CD4-positive, alpha-beta T cell treated with Interferon alpha-2 for 1 hour (primary cell): ENCODE results near the gene ESD.
"Not testable (repeated sequence)": the region's sequence is repeated elsewhere in the genome, so short reads cannot be mapped to it uniquely, and the experiment has no call there.

Source experiments
- DNase-seq, 2 donors: peaks; one replicate each; pipeline ENCODE4 v3.0.0-alpha.2; 2020 to 2022

ESD gene

GRCh38 chr13:46783504-46783903 is 13.5 kb downstream of the ESD start:
- no peak for DNase-seq

- DNase-seq, result no peak
Measured at GRCh38 chr13:46782691-46783090, 14.3 kb downstream of the ESD start.

- no peak for DNase-seq
Measured at GRCh38 chr13:46782066-46782465, 14.9 kb downstream of the ESD start.

GRCh38 chr13:46778890-46779289 is 18.1 kb downstream of the ESD start:
- no peak for DNase-seq

GRCh38 chr13:46778095-46778494 is 18.9 kb downstream of the ESD start:
- DNase-seq, result no peak

GRCh38 chr13:46775385-46776107 is 21.4 kb downstream of the ESD start:
- DNase-seq, result no peak

- DNase-seq, result no peak
Measured at GRCh38 chr13:46773541-46773940, 23.4 kb downstream of the ESD start.

GRCh38 chr13:46771693-46772092 is 25.3 kb downstream of the ESD start:
- no peak for DNase-seq

GRCh38 chr13:46769925-46770324 is 27.0 kb downstream of the ESD start:
- not testable (repeated sequence) for DNase-seq

GRCh38 chr13:46761866-46762265 is 35.1 kb downstream of the ESD start:
- DNase-seq, result no peak

GRCh38 chr13:46761174-46761573 is 35.8 kb downstream of the ESD start:
- no peak for DNase-seq

GRCh38 chr13:46759846-46760245 is 37.1 kb downstream of the ESD start:
- DNase-seq, result no peak

GRCh38 chr13:46757640-46758039 is 39.3 kb downstream of the ESD start:
- no peak for DNase-seq

- DNase-seq, result no peak
Measured at GRCh38 chr13:46756977-46757376, 40.0 kb downstream of the ESD start.

GRCh38 chr13:46755508-46755907 is 41.5 kb downstream of the ESD start:
- DNase-seq, result not testable (repeated sequence)

GRCh38 chr13:46754812-46755211 is 42.1 kb downstream of the ESD start:
- no peak for DNase-seq

GRCh38 chr13:46753917-46754316 is 43.0 kb downstream of the ESD start:
- no peak for DNase-seq

GRCh38 chr13:46753137-46753536 is 43.8 kb downstream of the ESD start:
- no peak for DNase-seq

GRCh38 chr13:46751811-46752635 is 44.9 kb downstream of the ESD start:
- DNase-seq, result peak; percentile 53 to 73

- no peak for DNase-seq
Measured at GRCh38 chr13:46749951-46750350, 47.0 kb downstream of the ESD start.

GRCh38 chr13:46748300-46748699 is 48.7 kb downstream of the ESD start:
- no peak for DNase-seq

- no peak for DNase-seq
Measured at GRCh38 chr13:46747031-46747820, 49.7 kb downstream of the ESD start.

- DNase-seq, result no peak
Measured at GRCh38 chr13:46745706-46746105, 51.3 kb downstream of the ESD start.

- DNase-seq, result no peak
Measured at GRCh38 chr13:46745062-46745461, 51.9 kb downstream of the ESD start.
